AG10803 (cell line): ENCODE data around the gene MINK1.

Experiments
- DNase-seq: peaks from one replicate; pipeline ENCODE4 v3.0.0; 2010; ENCODE audit warnings: low read depth
- H3K4me3 ChIP-seq: 2 replicates; pipeline ENCODE4 v1.5.1; 2011; ENCODE audit warnings: mild to moderate bottlenecking, low read length, control low read depth
- CTCF ChIP-seq: conservative IDR thresholded peaks from 2 replicates; pipeline ENCODE4 v1.5.1; 2011; ENCODE audit warnings: mild to moderate bottlenecking, low read length, control low read depth, inconsistent platforms

The MINK1 gene

GRCh38 chr17:4833941-4834680 lies 971 bp downstream of the MINK1 start:
- no peak for TF ChIP-seq CTCF
- peak; percentile 61 for DNase-seq

GRCh38 chr17:4834681-4835020 lies 1.5 kb downstream of the MINK1 start:
- no peak for DNase-seq
- peak overlapping the region; percentile 86 for H3K4me3 ChIP-seq
- no peak for TF ChIP-seq CTCF

More at GRCh38 chr17:4833941-4834680, 971 bp downstream of the MINK1 start:
- peak overlapping the region; percentile 86 for H3K4me3 ChIP-seq

GRCh38 chr17:4836221-4836620 lies 3.1 kb downstream of the MINK1 start:
- no peak for TF ChIP-seq CTCF
- H3K4me3 ChIP-seq = no peak overlapping the region
- no peak for DNase-seq

GRCh38 chr17:4837471-4838308 lies 4.5 kb downstream of the MINK1 start:
- DNase-seq = no peak
- H3K4me3 ChIP-seq = no peak overlapping the region
- TF ChIP-seq CTCF = no peak

- H3K4me3 ChIP-seq = no peak overlapping the region
- no peak for TF ChIP-seq CTCF
- no peak for DNase-seq
Measured at GRCh38 chr17:4838309-4838785, 5.2 kb downstream of the MINK1 start.

- no peak for DNase-seq
- TF ChIP-seq CTCF = no peak
- H3K4me3 ChIP-seq = no peak overlapping the region
Measured at GRCh38 chr17:4839221-4839620, 6.1 kb downstream of the MINK1 start.
